Hematopoietic multipotent progenitor cell (in vitro differentiated cells): ENCODE data around the gene SLC26A2. TPM values are rescaled to one million over a fixed set of nuclear protein-coding genes. Genes with fewer than 3 reads are reported as not detected.

Experiments
- DNase-seq, 3 donors: peaks; one replicate each; pipeline ENCODE4 v3.0.0-alpha.2; 2011 to 2015; ENCODE audit warnings: low read depth in 2 of 3, low spot score in 2 of 3
- small RNA-seq: library from RNA; depleted of rRNA; stranded (forward); fragments of <200 nt; gene quantifications from one replicate; pipeline ENCODE3, GENCODE V24; 2012
- total RNA-seq: library from RNA; depleted of rRNA; stranded (reverse); fragments of >200 nt; gene quantifications from one replicate; pipeline ENCODE4 v1.2.3, GENCODE V29; 2012

Gene SLC26A2
- total RNA-seq, 1 donor, result 7.0 TPM

DNA sequence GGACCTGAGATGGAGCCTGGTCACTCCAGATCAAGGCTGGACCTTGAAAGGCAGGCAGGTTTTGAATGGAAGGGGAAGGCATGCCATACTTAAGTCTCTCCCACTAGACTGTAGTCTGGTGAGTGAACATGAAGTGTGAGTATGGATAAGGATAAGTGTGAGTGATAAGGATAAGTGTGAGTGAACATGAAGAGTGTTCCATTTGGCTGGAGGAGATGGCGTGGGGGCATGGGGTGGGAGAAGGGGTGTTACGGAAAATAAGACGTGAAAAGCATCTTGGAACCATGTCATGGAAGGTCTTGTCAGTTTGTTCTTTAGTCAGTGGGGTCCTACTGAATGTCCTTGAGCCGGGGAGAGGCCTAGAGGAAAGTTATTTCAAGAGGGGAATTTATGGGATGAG is 72.8 kb downstream of the SLC26A2 start:
- no peak for DNase-seq

DNA sequence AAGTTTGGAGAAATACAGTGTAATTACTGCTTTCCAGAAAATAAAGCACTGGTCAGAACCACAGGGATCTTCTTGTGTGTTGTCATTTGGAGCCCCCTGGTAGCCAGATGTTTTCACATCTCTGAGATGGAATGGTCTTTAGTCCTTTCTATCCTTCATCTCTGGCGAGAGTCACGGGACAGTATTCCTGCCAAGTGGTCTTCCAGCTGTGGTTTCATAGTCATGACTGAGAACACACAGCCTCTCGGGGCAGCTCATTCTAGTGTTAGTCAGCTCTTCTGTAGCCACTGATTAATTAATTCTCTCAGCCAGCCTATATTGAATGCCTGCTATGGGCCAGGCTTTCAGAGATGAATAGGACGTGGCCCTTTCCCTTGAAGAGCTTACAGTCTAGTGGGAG is 74.1 kb downstream of the SLC26A2 start:
- no peak for DNase-seq

DNA sequence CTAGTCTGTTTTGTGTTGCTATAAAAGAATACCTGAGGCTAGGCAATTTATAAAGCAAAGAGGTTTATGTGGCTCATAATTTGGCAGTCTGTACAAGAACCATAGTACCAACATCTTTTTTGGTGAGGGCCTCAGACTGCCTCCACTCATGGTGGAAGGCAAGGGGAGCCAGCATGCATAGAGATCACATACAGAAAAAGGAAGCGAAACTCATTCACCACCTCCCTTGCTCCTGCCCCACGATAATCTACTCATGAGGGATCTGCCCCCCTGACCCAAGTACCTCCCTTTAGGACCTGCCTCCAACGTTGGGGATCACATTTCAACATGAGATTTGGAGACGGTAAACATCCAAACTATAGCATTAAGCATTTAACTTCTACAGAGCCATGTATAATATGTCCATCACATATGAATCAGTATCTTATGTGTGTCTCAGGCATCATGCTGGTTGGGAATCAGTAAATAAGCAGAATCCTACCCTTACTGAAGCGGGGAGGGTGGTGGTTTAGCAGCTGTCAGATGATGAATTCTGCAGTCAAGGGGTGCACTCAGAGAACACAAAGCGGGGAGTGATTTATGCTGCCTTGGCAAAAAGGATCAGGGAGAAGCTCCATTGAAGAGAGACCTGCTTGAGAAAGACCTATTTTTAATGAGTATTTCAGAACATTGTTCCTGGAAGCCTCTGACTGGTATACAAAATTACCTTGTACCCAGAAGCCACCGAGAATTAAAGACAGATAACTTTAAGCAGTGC is 74.8 kb downstream of the SLC26A2 start:
- DNase-seq, result no peak

GRCh38 chr5:150036513-150036912 is 76.0 kb downstream of the SLC26A2 start:
- DNase-seq, result no peak

Small RNA genes within 50 kb of the gene (small RNA-seq; reads per million reads assigned to genes)
- gene RF00019, result not detected

Other genes starting within 250 kb of the SLC26A2 start
- gene PPARGC1B, start 230.4 kb upstream of the SLC26A2 start, total RNA-seq, result 3.5 TPM
- under 0.01 TPM for gene PDE6A, start 16.0 kb upstream of the SLC26A2 start, total RNA-seq
- 3.2 TPM for gene TIGD6, start 39.9 kb downstream of the SLC26A2 start, total RNA-seq
- 35.3 TPM for gene HMGXB3, start 40.0 kb downstream of the SLC26A2 start, total RNA-seq
- 3.2 TPM for gene CSF1R, start 125.8 kb downstream of the SLC26A2 start, total RNA-seq
- 0.54 TPM for gene PDGFRB, start 195.1 kb downstream of the SLC26A2 start, total RNA-seq
- gene CDX1, start 206.0 kb downstream of the SLC26A2 start, total RNA-seq, result not detected
- under 0.01 TPM for gene SLC6A7, start 229.3 kb downstream of the SLC26A2 start, total RNA-seq